IMR-90 (cell line): Measurements from ENCODE around the gene EDARADD. TPM values are rescaled to one million over a fixed set of nuclear protein-coding genes. Genes with fewer than 3 reads are reported as not detected.

Source experiments
- ATAC-seq: fragments of 200-7000 bp; cut with Tn5 transposase; 2 replicates; pipeline ENCODE4 v1.9.1; 2020; ENCODE audit warnings: low read depth, mild to moderate bottlenecking, moderate library complexity
- BruUV-seq: library from RNA; stranded (reverse); fragments of 400-500 nt; replicated peaks from 2 replicates; lab custom pipeline; 2021; lab: Mats Ljungman, UMichigan
- CTCF ChIA-PET: fragments of 300-600 bp; formaldehyde crosslinking; extraction: SDS; loops from one replicate; lab custom pipeline; 2021; ENCODE audit warnings: antibody characterized with exemption; lab: Yijun Ruan, JAX
- POLR2A ChIA-PET: fragments of 300-600 bp; sonication (Branson Sonifier 250); formaldehyde crosslinking; loops from one replicate; lab custom pipeline; 2022; ENCODE audit warnings: antibody characterized with exemption; ENCODE audit not compliant: unreplicated experiment; lab: Charles Lee
- DNase-seq: peaks from one replicate; pipeline ENCODE4 v3.0.0; 2013
- H2AFZ ChIP-seq: replicated peaks from 2 replicates; pipeline ENCODE3; 2013; ENCODE audit warnings: low read length, mild to moderate bottlenecking; ENCODE audit not compliant: poor library complexity
- H2AK5ac ChIP-seq: 2 replicates; pipeline ENCODE4 v1.6.1; 2013; ENCODE audit warnings: low read depth, low read length, inconsistent platforms
- H2AK9ac ChIP-seq: replicated peaks from 2 replicates; pipeline ENCODE3; 2013; ENCODE audit warnings: mild to moderate bottlenecking, low read depth, low read length, moderate library complexity; ENCODE audit not compliant: poor library complexity
- H2BK120ac ChIP-seq: 2 replicates; pipeline ENCODE4 v1.6.1; 2013; ENCODE audit warnings: low read depth, low read length, inconsistent platforms
- H2BK15ac ChIP-seq: 3 replicates; pipeline ENCODE4 v1.6.1; 2013; ENCODE audit warnings: low read depth, low read length, inconsistent platforms
- H2BK20ac ChIP-seq: 2 replicates; pipeline ENCODE4 v1.6.1; 2013; ENCODE audit warnings: low read depth, mild to moderate bottlenecking, inconsistent platforms, low read length, moderate library complexity
- H2BK5ac ChIP-seq: 2 replicates; pipeline ENCODE4 v1.6.1; 2013; ENCODE audit warnings: mild to moderate bottlenecking, low read depth, low read length, inconsistent platforms; ENCODE audit not compliant: poor library complexity, severe bottlenecking
- H3K14ac ChIP-seq: replicated peaks from 2 replicates; pipeline ENCODE4 v1.6.1; 2013; ENCODE audit warnings: low read depth, low read length, inconsistent platforms
- H3K18ac ChIP-seq: 2 replicates; pipeline ENCODE4 v1.6.1; 2013; ENCODE audit warnings: low read depth, low read length, control low read depth
- H3K23ac ChIP-seq: 2 replicates; pipeline ENCODE4 v1.6.1; 2013; ENCODE audit warnings: low read depth, low read length, inconsistent platforms
- H3K27ac ChIP-seq: 2 replicates; pipeline ENCODE4 v1.5.1; 2013; ENCODE audit warnings: mild to moderate bottlenecking, control low read depth, low read length; ENCODE audit not compliant: insufficient read depth
- H3K27me3 ChIP-seq: 2 replicates; pipeline ENCODE4 v1.6.1; 2013; ENCODE audit warnings: low read length; ENCODE audit not compliant: control insufficient read depth, insufficient read depth
- H3K36me3 ChIP-seq: 2 replicates; pipeline ENCODE4 v1.6.1; 2013; ENCODE audit warnings: low read length, mixed read lengths; ENCODE audit not compliant: control insufficient read depth, insufficient read depth
- H3K4ac ChIP-seq: 2 replicates; pipeline ENCODE4 v1.6.1; 2013; ENCODE audit warnings: low read depth, low read length, inconsistent platforms
- H3K4me1 ChIP-seq: 2 replicates; pipeline ENCODE4 v1.6.1; 2013; ENCODE audit warnings: low read length, mixed read lengths; ENCODE audit not compliant: control insufficient read depth, insufficient read depth
- H3K4me2 ChIP-seq: 2 replicates; pipeline ENCODE4 v1.6.1; 2013; ENCODE audit warnings: low read depth, mild to moderate bottlenecking, control low read depth, low read length, moderate library complexity
- H3K4me3 ChIP-seq: 2 replicates; pipeline ENCODE4 v1.5.1; 2013; ENCODE audit warnings: low read depth, mild to moderate bottlenecking, control low read depth, low read length, moderate library complexity; ENCODE audit not compliant: insufficient read depth
- H3K56ac ChIP-seq: 2 replicates; pipeline ENCODE4 v1.6.1; 2013; ENCODE audit warnings: low read length, inconsistent platforms; ENCODE audit not compliant: insufficient read depth; ENCODE audit errors: extremely low read depth
- H3K79me1 ChIP-seq, 2 experiments: 2 replicates each; pipeline ENCODE4 v1.6.1; 2013; ENCODE audit warnings: low read length in 2 of 2, inconsistent platforms in 1 of 2, low read depth in 1 of 2
- H3K9ac ChIP-seq: 2 replicates; pipeline ENCODE4 v1.6.1; 2013; ENCODE audit warnings: low read depth, low read length, control low read depth
- H3K9me1 ChIP-seq: 2 replicates; pipeline ENCODE4 v1.6.1; 2013; ENCODE audit warnings: low read length, inconsistent platforms; ENCODE audit not compliant: insufficient read depth
- H3K9me3 ChIP-seq: 2 replicates; pipeline ENCODE4 v1.6.1; 2013; ENCODE audit warnings: low read length; ENCODE audit not compliant: control insufficient read depth, insufficient read depth
- H4K20me1 ChIP-seq: 2 replicates; pipeline ENCODE4 v1.6.1; 2013; ENCODE audit warnings: low read length, inconsistent platforms; ENCODE audit not compliant: insufficient read depth
- H4K5ac ChIP-seq: 2 replicates; pipeline ENCODE4 v1.6.1; 2013; ENCODE audit warnings: mild to moderate bottlenecking, low read depth, low read length, control low read depth
- H4K8ac ChIP-seq, 2 experiments: 2 replicates each; pipeline ENCODE4 v1.6.1; 2013; ENCODE audit warnings: low read depth in 2 of 2, low read length in 2 of 2, control low read depth in 1 of 2, inconsistent platforms in 1 of 2
- H4K91ac ChIP-seq: 2 replicates; pipeline ENCODE4 v1.6.1; 2013; ENCODE audit warnings: low read depth, low read length, inconsistent platforms; ENCODE audit not compliant: insufficient read depth
- BHLHE40 ChIP-seq: fragments of 150-350 bp; IDR thresholded peaks from 2 replicates; pipeline ENCODE4 v1.6.1; 2016; ENCODE audit warnings: mild to moderate bottlenecking, low read depth, low read length
- CEBPB ChIP-seq: IDR thresholded peaks from 2 replicates; pipeline ENCODE4 v1.6.1; 2012; ENCODE audit warnings: low read depth, low read length, improper control_type of control experiment
- RFX5 ChIP-seq: IDR thresholded peaks from 2 replicates; pipeline ENCODE4 v1.8.0; 2012; ENCODE audit warnings: low read depth, mild to moderate bottlenecking, low read length, moderate library complexity
- WGBS, 2 experiments: methylation state at CpG; one replicate each; pipeline versions ENCODE4 v1.1.5 to v1.1.7; 2013; ENCODE audit warnings: missing lambda C conversion rate in 2 of 2; ENCODE audit not compliant: insufficient read length in 1 of 2; ENCODE audit errors: extremely low coverage in 2 of 2; 5-methylcytosine and 5-hydroxymethylcytosine counted together
- dilution Hi-C: fragments of 300-500 bp; cut with HindIII; formaldehyde crosslinking; loops from one replicate; pipeline ENCODE4 v1.14.3; 2018; ENCODE audit warnings: low sequenced_read_pairs; ENCODE audit not compliant: unreplicated experiment
- in situ Hi-C: fragments of 300-500 bp; cut with MboI; formaldehyde crosslinking; loops from 3 replicates; pipeline ENCODE4 v1.14.3; 2019; ENCODE audit warnings: low sequenced_read_pairs, inconsistent platforms, mixed read lengths
- intact Hi-C: fragments of 100-400 bp; cut with micrococcal nuclease; formaldehyde crosslinking; loops from 2 replicates; pipeline ENCODE4 v1.10.0; 2022
- polyA plus RNA-seq, 3 experiments: library from polyadenylated mRNA; depleted of rRNA; stranded (reverse); fragments of >200 nt; gene quantifications; 2 replicates each; pipeline ENCODE4 v1.2.3, GENCODE V29; 2012; ENCODE audit warnings: low replicate concordance in 1 of 3
- total RNA-seq: library from RNA; depleted of rRNA; stranded (reverse); fragments of >200 nt; gene quantifications from 2 replicates; pipeline ENCODE4 v1.2.3, GENCODE V29; 2012

The EDARADD gene
- total and polyA plus RNA-seq, 2 of the 4 experiments (the other 2 are of a cell fraction): not detected

DNA sequence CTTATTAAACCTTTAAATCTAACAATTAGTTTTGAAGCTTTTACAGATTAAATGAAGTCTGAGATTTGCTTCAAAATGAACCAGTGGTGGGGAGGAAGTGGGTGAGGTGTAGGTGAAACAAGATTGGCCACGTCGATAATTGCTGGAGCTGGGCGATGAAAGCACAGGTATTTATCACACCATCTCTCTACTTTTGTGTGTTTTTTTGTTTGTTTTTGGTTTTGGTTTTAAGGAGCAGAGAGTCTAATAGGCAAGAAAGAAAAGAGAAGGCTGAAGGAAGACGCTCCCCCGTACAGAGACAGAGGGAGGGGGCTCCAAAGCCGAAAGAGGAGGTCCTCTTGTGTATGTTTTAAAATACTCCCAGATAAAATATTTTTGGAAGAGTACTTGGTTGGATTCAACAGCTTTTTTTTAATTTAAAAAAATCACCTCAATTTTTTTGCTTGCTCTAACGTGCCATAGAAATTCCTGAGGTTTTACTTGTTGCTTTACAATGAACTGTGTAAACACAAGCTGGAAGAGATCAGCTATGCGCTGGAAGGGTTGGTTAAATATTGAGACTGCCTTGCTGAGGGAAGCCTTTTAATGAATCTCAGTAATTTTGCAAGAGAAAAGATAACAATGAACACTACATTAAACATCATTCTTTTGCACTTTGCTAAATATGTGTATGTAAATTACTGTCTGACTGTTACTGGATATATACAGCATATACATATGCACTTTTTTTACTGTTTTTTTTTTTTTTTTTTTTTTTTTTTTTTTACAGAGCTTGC is 123.0 kb downstream of the EDARADD start:
- no peak overlapping the region for H3K9ac ChIP-seq
- intact Hi-C loops (no loop called here), dilution Hi-C loops (no loop called here), in situ Hi-C loops (no loop called here)
- peak overlapping the region in 1 of 2 experiments; percentile 22; a peak in 1 of 4 replicates for H4K8ac ChIP-seq
- TF ChIP-seq CEBPB: peak; percentile 9; the same call in 1 of the 2 replicates
- TF ChIP-seq RFX5: no peak
- peak; percentile 91 for TF ChIP-seq BHLHE40
- peak overlapping the region; percentile 95 for H2BK20ac ChIP-seq
- H3K9me3 ChIP-seq: no peaks in the 10 kb centered on the region
- H3K9me1 ChIP-seq: no peaks in the 10 kb centered on the region
- peak; percentile 90 for ATAC-seq
- ChIA-PET CTCF (interaction anchor here (0.6 kb wide), 3 partner anchors 10 to 47 kb away, joined by 3 read pairs; no protein-coding TSS in a partner anchor), POLR2A (interaction anchor here (0.6 kb wide), 3 partner anchors 14 to 429 kb away, joined by 3 to 9 read pairs (median 4); no protein-coding TSS in a partner anchor)
- peak overlapping the region; percentile 88 for H3K18ac ChIP-seq
- no peak overlapping the region; the same call in 1 of the 2 replicates for H4K5ac ChIP-seq
- peaks cover 7% of the 10 kb centered on the region; the same call in 1 of the 2 replicates for H3K4me1 ChIP-seq
- no peak overlapping the region for H3K14ac ChIP-seq
- no peak overlapping the region for H3K4me3 ChIP-seq
- no peaks in the 10 kb centered on the region for H3K36me3 ChIP-seq
- H2BK120ac ChIP-seq: peak overlapping the region; percentile 84
- no peaks in the 10 kb centered on the region for H3K27me3 ChIP-seq
- H2BK5ac ChIP-seq: no peak overlapping the region
- peak overlapping the region; percentile 43; the same call in 1 of the 2 replicates for H3K4me2 ChIP-seq
- H2AK9ac ChIP-seq: no peak overlapping the region
- no peak overlapping the region for H2AFZ ChIP-seq
- no peak overlapping the region; the same call in 1 of the 2 replicates for H3K56ac ChIP-seq
- peak overlapping the region; percentile 72 for H4K91ac ChIP-seq
- H3K23ac ChIP-seq: no peak overlapping the region
- WGBS, 2 experiments: no CpG with 5 or more reads among the region's 8 CpGs
- peak overlapping the region; percentile 41; the same call in 1 of the 2 replicates for H3K27ac ChIP-seq
- DNase-seq: peak; percentile 85
- no peaks in the 10 kb centered on the region for H4K20me1 ChIP-seq
- peak overlapping the region; percentile 74 for H3K4ac ChIP-seq
- H2BK15ac ChIP-seq: peak overlapping the region; percentile 62; the same call in 1 of the 3 replicates
- no TSS peak for BruUV-seq
- H2AK5ac ChIP-seq: peak overlapping the region; percentile 85; the same call in 1 of the 2 replicates
- H3K79me1 ChIP-seq: no peaks in the 10 kb centered on the region
